GM12801 (cell line): Measurements from ENCODE around the gene LRBA.

Experiments
- CTCF ChIP-seq: IDR thresholded peaks from one replicate; pipeline ENCODE4 v1.5.1; 2011; ENCODE audit warnings: control low read depth; ENCODE audit not compliant: insufficient read length; ENCODE audit errors: extremely low read depth

LRBA gene

GRCh38 chr4:150628073-150628472 lies 387.0 kb downstream of the LRBA start:
- TF ChIP-seq CTCF: no peak

- no peak for TF ChIP-seq CTCF
Measured at GRCh38 chr4:150625033-150625432, 390.1 kb downstream of the LRBA start.

GRCh38 chr4:150624055-150624454 lies 391.0 kb downstream of the LRBA start:
- no peak for TF ChIP-seq CTCF

- TF ChIP-seq CTCF: no peak
Measured at GRCh38 chr4:150619042-150619441, 396.0 kb downstream of the LRBA start.

- no peak for TF ChIP-seq CTCF
Measured at GRCh38 chr4:150609131-150609530, 406.0 kb downstream of the LRBA start.

GRCh38 chr4:150600812-150601445 lies 414.2 kb downstream of the LRBA start:
- TF ChIP-seq CTCF: no peak

- no peak for TF ChIP-seq CTCF
Measured at GRCh38 chr4:150599547-150599946, 415.5 kb downstream of the LRBA start.
